GM12878 (cell line): ENCODE data around the gene PLB1. TPM values are rescaled to one million over a fixed set of nuclear protein-coding genes. Genes with fewer than 3 reads are reported as not detected.

Experiments used
- EGR1 ChIP-seq, 2 experiments: IDR thresholded peaks; 1 replicate in 1 of 2; 2 replicates in 1 of 2; pipeline ENCODE4 v1.6.1; 2011 to 2012; ENCODE audit warnings: low read depth in 2 of 2, low read length in 2 of 2, borderline replicate concordance in 1 of 2, mild to moderate bottlenecking in 1 of 2, moderate library complexity in 1 of 2
- HDGF ChIP-seq: fragments of 450-650 bp; IDR thresholded peaks from 2 replicates; pipeline ENCODE4 v1.6.1; 2016; ENCODE audit warnings: antibody characterized with exemption
- ZNF207 ChIP-seq: fragments of 450-650 bp; IDR thresholded peaks from 2 replicates; pipeline ENCODE4 v1.6.1; 2014; ENCODE audit warnings: antibody characterized with exemption, mild to moderate bottlenecking, borderline replicate concordance
- polyA plus RNA-seq, 11 experiments: library from polyadenylated mRNA; depleted of rRNA in 4 of 11; unstranded in 6 of 11; stranded (reverse) in 5 of 11; fragments of >200 nt; fragmentation: Nextera tagmentation in 4 of 11; fragmentation: Illumina TruSeq in 1 of 11; extraction: Ambion mirVana in 4 of 11; extraction: Trizol in 1 of 11; gene quantifications; 1 replicate in 1 of 11; 2 replicates in 10 of 11; pipeline versions ENCODE4 v1.2.1 to v1.2.3, GENCODE V29; 2011 to 2016; ENCODE audit warnings: inconsistent platforms in 2 of 11, missing spikeins in 2 of 11, low read depth in 1 of 11
- total RNA-seq, 4 experiments: library from RNA; depleted of rRNA in 3 of 4; stranded (reverse); fragments of >200 nt in 3 of 4; fragmentation: Illumina TruSeq in 1 of 4; extraction: Trizol in 1 of 4; gene quantifications; 2 replicates each; pipeline versions ENCODE4 v1.2.1 to v1.2.3, GENCODE V29; 2013 to 2021
- TF ChIP-seq, protein P1 (sequence below): fragments of 450-650 bp; IDR thresholded peaks from 2 replicates; pipeline ENCODE4 v1.6.1; 2018; ENCODE audit warnings: mild to moderate bottlenecking, low read depth, moderate library complexity; ENCODE audit not compliant: partially characterized antibody
- TF ChIP-seq, protein P2 (sequence below): fragments of 450-650 bp; IDR thresholded peaks from 2 replicates; pipeline ENCODE4 v1.6.1; 2016; ENCODE audit warnings: mild to moderate bottlenecking
- TF ChIP-seq, protein P3 (sequence below): fragments of 450-650 bp; IDR thresholded peaks from 2 replicates; pipeline ENCODE4 v1.6.1; 2017; ENCODE audit warnings: borderline replicate concordance
- TF ChIP-seq, protein P4 (sequence below): fragments of 450-650 bp; IDR thresholded peaks from 2 replicates; pipeline ENCODE4 v1.6.1; 2017; ENCODE audit warnings: mild to moderate bottlenecking, moderate library complexity

Gene PLB1
- total and polyA plus RNA-seq, 10 of the 15 experiments (the other 5 are each of a cell fraction or from before 2014, with no cell fraction given): 0.03 to 0.49 (median 0.28) TPM

DNA sequence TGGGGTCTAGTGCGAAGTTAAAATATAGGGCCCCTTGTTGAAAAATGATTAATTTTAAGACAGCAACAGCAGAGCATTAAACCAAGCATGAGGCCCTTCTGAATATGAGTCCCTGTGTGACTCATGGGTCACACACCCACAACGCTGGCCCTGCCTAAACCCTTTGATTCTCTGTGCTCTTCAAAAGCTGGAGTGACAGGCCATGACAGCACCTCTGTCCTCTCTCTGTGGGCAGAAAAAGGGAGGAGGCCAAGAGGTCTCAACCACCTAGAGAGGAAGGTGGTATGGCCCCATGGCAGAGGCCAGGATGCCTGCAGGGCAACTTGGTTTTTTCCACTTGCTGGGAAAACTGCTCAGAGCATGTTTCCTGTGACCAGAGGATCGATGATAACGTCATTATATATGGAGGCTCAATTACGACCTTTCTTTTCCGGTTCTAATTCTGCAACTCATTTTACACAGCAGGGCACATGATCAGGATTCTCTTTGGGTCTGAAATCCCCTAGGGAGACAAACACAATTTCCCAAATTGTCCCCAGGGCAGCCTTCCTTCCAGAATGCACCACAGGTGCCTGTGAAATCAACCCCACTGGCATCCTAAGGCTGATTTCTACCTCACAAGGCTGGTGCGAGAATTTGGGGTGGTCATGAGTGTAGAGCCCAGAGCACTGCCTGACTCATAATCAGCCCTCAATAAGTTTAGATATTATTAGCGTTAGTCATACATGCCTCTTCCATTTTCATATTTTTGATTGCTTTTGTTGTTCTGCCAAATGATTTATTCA is 153.8 kb downstream of the PLB1 start (continued):
- TF ChIP-seq, protein P1, sequence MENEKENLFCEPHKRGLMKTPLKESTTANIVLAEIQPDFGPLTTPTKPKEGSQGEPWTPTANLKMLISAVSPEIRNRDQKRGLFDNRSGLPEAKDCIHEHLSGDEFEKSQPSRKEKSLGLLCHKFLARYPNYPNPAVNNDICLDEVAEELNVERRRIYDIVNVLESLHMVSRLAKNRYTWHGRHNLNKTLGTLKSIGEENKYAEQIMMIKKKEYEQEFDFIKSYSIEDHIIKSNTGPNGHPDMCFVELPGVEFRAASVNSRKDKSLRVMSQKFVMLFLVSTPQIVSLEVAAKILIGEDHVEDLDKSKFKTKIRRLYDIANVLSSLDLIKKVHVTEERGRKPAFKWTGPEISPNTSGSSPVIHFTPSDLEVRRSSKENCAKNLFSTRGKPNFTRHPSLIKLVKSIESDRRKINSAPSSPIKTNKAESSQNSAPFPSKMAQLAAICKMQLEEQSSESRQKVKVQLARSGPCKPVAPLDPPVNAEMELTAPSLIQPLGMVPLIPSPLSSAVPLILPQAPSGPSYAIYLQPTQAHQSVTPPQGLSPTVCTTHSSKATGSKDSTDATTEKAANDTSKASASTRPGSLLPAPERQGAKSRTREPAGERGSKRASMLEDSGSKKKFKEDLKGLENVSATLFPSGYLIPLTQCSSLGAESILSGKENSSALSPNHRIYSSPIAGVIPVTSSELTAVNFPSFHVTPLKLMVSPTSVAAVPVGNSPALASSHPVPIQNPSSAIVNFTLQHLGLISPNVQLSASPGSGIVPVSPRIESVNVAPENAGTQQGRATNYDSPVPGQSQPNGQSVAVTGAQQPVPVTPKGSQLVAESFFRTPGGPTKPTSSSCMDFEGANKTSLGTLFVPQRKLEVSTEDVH: no peak
- TF ChIP-seq HDGF: no peak
- TF ChIP-seq, protein P2, sequence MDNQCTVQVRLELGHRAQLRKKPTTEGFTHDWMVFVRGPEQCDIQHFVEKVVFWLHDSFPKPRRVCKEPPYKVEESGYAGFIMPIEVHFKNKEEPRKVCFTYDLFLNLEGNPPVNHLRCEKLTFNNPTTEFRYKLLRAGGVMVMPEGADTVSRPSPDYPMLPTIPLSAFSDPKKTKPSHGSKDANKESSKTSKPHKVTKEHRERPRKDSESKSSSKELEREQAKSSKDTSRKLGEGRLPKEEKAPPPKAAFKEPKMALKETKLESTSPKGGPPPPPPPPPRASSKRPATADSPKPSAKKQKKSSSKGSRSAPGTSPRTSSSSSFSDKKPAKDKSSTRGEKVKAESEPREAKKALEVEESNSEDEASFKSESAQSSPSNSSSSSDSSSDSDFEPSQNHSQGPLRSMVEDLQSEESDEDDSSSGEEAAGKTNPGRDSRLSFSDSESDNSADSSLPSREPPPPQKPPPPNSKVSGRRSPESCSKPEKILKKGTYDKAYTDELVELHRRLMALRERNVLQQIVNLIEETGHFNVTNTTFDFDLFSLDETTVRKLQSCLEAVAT: no peak
- TF ChIP-seq ZNF207: no peak
- TF ChIP-seq, protein P3, sequence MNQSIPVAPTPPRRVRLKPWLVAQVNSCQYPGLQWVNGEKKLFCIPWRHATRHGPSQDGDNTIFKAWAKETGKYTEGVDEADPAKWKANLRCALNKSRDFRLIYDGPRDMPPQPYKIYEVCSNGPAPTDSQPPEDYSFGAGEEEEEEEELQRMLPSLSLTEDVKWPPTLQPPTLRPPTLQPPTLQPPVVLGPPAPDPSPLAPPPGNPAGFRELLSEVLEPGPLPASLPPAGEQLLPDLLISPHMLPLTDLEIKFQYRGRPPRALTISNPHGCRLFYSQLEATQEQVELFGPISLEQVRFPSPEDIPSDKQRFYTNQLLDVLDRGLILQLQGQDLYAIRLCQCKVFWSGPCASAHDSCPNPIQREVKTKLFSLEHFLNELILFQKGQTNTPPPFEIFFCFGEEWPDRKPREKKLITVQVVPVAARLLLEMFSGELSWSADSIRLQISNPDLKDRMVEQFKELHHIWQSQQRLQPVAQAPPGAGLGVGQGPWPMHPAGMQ: no peak
- no peak for TF ChIP-seq EGR1 (IDR thresholded peaks at IDR 0.05; ENCODE audit: borderline replicate concordance in 1 of 2, low read depth in 2 of 2, low read length in 2 of 2)
- TF ChIP-seq, protein P4, sequence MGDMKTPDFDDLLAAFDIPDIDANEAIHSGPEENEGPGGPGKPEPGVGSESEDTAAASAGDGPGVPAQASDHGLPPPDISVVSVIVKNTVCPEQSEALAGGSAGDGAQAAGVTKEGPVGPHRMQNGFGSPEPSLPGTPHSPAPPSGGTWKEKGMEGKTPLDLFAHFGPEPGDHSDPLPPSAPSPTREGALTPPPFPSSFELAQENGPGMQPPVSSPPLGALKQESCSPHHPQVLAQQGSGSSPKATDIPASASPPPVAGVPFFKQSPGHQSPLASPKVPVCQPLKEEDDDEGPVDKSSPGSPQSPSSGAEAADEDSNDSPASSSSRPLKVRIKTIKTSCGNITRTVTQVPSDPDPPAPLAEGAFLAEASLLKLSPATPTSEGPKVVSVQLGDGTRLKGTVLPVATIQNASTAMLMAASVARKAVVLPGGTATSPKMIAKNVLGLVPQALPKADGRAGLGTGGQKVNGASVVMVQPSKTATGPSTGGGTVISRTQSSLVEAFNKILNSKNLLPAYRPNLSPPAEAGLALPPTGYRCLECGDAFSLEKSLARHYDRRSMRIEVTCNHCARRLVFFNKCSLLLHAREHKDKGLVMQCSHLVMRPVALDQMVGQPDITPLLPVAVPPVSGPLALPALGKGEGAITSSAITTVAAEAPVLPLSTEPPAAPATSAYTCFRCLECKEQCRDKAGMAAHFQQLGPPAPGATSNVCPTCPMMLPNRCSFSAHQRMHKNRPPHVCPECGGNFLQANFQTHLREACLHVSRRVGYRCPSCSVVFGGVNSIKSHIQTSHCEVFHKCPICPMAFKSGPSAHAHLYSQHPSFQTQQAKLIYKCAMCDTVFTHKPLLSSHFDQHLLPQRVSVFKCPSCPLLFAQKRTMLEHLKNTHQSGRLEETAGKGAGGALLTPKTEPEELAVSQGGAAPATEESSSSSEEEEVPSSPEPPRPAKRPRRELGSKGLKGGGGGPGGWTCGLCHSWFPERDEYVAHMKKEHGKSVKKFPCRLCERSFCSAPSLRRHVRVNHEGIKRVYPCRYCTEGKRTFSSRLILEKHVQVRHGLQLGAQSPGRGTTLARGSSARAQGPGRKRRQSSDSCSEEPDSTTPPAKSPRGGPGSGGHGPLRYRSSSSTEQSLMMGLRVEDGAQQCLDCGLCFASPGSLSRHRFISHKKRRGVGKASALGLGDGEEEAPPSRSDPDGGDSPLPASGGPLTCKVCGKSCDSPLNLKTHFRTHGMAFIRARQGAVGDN: no peak
